OCI-LY3 (cell line): ENCODE measurements around the gene ATP6V0A1.
"Not testable (repeated sequence)": the region's sequence is repeated elsewhere in the genome, so short reads cannot be mapped to it uniquely, and the experiment has no call there.

ENCODE experiments used
- EZH2phosphoT487 ChIP-seq: fragments of 200-600 bp; shearing (Covaris generic); IDR thresholded peaks from 2 replicates; pipeline ENCODE4 v1.6.1; 2018; ENCODE audit warnings: antibody characterized with exemption, mixed run types, low read depth
- TF ChIP-seq, protein P1 (sequence below): fragments of 200-600, 300-600 bp; sonication (generic); IDR thresholded peaks from 2 replicates; pipeline ENCODE4 v1.5.1; 2014; ENCODE audit warnings: antibody characterized with exemption, low read length, low read depth

DNA sequence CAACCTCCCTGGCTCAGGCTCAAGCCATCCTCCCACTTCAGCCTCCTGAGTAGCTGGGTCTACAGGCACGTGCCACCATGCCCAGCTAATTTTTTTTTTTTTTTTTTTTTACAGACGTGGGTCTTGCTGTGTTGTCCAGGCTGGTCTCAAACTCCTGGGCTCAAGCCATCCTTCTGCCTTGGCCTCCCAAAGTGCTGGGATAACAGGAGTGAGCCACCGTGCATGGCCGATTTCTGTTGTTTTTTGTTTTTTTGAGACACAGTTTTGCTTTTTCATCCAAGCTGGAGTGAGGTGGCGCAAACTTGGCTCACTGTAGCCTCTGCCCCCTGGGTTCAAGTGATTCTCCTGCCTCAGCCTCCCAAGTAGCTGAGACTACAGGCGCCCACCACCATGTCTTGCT, 3.7 kb upstream of the ATP6V0A1 start:
- TF ChIP-seq, protein P1, sequence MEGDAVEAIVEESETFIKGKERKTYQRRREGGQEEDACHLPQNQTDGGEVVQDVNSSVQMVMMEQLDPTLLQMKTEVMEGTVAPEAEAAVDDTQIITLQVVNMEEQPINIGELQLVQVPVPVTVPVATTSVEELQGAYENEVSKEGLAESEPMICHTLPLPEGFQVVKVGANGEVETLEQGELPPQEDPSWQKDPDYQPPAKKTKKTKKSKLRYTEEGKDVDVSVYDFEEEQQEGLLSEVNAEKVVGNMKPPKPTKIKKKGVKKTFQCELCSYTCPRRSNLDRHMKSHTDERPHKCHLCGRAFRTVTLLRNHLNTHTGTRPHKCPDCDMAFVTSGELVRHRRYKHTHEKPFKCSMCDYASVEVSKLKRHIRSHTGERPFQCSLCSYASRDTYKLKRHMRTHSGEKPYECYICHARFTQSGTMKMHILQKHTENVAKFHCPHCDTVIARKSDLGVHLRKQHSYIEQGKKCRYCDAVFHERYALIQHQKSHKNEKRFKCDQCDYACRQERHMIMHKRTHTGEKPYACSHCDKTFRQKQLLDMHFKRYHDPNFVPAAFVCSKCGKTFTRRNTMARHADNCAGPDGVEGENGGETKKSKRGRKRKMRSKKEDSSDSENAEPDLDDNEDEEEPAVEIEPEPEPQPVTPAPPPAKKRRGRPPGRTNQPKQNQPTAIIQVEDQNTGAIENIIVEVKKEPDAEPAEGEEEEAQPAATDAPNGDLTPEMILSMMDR: not testable (repeated sequence)
- not testable (repeated sequence) for TF ChIP-seq EZH2phosphoT487
